ENCODE measurements around the gene PACS2.

The PACS2 gene

DNA sequence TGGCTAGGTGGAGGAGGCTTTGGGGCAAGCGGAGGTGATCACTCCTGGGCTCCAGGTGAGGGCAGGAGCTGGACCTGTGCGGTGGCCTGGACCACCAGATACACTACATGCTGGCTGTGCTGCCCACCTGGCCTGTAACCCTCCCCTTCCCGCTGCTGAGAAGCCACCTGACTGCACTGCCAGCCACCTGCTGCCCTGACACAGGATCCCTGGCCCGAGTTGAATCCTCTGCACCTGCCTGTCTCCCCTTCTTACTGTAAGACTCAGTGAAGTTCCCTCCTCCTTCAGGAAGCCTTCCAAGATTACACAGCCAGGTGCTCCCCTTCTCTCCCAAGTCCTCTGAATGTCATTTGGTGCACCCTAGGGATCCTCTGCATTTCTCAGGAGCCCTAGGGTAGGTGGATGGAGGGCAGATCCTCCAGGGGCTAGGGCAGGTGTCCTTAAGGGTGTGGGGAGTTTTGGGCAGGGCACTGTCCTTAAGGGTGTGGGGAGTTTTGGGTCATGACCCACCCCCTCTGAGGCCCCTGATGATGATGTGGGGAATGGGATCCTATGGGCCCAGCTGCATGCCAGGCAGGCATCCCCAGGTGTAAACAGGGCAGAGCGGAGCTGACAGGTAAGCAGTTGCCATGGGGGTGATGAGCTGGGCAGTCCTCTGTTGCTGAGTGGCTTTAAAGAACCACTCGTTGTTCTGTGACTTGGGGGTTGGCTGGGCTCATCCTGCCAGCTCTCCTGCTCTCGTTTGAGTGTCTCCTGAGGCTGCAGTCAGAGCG lies 98.4 kb downstream of the PACS2 start:
- DNase-seq = no peak

DNA sequence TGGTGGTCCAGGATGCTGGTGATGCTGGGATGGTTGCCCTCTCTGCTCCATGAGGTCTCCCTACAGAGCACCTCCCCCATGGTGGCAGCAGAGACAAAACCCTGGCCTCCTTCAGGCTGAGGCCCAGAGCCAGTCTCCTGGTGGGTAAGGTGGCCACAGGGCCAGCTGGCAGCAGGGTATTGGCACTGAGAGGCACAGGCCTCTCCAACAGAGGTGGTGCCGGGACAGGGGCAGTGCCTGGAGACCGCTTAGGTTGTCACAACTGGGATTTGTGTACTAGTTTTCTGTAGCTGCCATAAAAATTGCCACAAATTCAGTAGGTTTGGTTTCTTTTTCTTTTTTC lies 99.0 kb downstream of the PACS2 start:
- DNase-seq = no peak

GRCh38 chr14:105414456-105415371 lies 100.2 kb downstream of the PACS2 start:
- DNase-seq = no peak

GRCh38 chr14:105415481-105416428 lies 101.2 kb downstream of the PACS2 start:
- no peak for DNase-seq

DNA sequence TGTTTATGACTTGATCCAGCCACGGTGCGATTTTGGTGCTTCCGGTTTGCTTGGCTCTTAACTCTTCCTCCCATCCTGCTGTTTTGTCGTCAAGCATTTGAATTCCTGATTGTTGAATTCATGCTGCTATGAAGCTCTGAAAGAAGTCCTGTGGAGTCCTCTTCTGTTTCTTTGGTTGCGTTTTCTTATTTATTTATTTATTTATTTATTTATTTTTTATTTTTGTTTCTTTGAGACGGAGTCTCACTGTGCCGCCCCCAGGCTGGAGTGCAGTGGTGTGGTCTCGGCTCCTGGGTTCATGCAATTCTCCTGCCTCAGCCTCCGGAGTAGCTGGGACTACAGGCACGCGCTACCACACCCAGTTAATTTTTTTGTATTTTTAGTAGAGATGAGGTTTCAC lies 102.1 kb downstream of the PACS2 start:
- DNase-seq = no peak

DNA sequence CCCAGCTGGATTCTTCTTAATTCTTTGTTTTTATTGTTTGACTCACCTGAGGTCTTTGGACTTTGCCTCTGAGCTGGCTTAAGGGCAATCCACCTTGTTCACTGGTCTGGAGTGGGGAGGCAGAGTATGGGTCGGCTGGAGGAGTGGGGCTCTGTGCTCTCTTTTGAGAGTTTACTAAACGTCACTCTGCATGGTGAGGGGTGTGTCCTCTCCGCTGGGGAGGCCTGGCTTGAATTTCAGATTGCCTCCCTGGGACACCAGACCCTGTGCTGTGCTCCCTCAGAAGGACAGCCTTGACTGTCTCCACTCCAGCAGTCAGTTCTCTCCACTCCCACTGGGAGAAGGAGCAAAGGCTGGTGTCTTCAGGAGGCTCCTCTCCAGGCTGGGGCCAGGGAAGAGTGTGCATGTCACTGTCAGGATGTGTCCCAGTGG lies 103.2 kb downstream of the PACS2 start:
- no peak for DNase-seq

- no peak for DNase-seq
Measured at GRCh38 chr14:105418269-105419194, 104.0 kb downstream of the PACS2 start.

DNA sequence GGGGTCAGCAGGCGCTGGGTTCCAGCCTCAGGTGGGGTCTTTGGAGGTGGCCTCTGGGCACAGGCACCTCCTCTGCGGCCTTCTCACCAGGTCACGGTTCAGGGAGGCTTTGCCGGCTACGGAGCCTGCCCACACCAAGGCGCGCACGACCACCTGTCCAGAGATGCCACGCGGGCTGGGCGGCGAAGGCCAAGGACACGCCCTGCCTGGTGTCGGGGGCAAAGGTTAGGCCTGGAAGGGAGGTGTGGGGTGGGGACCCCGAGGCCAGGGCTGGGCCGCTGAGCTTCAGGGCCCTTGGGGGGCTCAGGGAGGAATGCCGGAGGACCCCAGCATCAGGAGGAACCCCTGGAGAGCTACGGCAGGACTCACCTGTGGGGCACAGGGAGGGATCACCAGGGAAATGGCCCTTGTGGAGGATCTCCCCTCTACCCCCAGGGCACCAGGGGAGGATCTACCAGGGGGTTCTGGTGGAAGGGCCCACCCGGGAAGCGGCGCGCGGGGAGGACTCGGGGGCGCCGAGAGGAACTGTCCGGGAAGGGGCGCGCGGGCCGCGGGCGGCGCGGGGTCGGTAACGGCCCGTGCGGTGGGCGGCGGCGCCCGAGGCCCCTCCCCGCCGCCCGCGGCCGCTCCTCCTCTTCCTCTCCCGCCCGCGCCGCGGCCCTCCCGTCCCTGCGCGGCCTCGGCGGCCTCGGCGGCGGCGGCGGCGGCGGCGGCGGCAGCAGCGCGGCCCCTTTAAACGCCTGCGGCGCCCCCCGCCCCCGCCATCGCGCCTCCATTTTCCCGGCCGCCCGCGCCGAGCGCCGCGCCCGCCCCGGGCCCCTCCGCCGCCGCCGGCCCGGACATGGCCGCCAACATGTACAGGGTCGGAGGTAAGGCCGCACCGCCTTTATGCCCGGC lies 104.9 kb downstream of the PACS2 start, which contains the start of gene MTA1:
Gene MTA1 (plus strand): TSS at position 633 of the 897 bp plus-strand sequence. CDS start 209 bp downstream, at position 842.
- DNase-seq = no peak

DNA sequence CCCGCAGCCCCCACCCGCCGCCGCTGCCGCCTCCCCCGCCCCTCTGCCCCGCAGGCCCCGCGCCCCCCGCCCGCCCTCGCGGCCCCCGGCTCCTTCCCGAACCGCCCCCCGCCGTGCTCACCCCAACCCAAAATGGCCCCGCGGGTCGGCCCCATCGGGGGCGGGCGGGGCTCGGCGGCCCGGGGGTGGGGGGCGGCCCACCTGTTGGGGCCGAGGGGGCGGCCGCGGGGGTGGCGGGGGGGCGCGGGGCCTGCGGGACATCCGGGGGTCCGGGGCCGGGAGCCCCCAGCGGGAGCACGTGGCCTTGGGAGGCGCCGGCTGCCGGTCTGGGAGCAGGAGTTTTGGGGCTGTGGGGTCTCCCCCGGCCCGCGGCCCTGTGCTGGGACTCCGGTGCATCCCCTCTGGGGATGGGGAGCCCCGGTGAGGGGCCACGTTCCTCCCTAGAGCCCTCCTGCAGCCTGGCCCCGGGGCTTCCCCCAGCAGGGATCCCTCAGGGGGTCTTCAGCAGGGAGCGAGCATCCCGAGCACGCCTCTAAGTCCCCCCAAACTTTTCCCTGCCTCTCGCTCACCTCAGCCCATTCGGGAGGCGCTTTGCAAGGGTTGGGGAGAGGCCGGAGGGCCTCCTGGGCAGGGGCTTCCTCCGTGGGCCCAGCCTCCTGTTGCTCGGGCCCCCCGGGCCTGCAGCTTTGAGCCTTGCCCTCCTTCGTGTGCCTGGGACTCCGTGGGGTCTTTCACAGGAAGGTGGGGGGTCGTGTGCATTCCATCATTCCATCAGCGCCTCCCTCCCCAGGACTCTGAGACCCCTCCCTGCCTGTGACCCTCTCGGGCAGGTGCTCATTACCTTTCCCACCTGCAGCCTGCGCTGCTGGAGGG lies 105.8 kb downstream of the PACS2 start:
- DNase-seq = no peak

GRCh38 chr14:105420974-105421674 lies 106.6 kb downstream of the PACS2 start:
- DNase-seq = no peak

- DNase-seq = no peak
Measured at GRCh38 chr14:105421723-105422615, 107.4 kb downstream of the PACS2 start.

DNA sequence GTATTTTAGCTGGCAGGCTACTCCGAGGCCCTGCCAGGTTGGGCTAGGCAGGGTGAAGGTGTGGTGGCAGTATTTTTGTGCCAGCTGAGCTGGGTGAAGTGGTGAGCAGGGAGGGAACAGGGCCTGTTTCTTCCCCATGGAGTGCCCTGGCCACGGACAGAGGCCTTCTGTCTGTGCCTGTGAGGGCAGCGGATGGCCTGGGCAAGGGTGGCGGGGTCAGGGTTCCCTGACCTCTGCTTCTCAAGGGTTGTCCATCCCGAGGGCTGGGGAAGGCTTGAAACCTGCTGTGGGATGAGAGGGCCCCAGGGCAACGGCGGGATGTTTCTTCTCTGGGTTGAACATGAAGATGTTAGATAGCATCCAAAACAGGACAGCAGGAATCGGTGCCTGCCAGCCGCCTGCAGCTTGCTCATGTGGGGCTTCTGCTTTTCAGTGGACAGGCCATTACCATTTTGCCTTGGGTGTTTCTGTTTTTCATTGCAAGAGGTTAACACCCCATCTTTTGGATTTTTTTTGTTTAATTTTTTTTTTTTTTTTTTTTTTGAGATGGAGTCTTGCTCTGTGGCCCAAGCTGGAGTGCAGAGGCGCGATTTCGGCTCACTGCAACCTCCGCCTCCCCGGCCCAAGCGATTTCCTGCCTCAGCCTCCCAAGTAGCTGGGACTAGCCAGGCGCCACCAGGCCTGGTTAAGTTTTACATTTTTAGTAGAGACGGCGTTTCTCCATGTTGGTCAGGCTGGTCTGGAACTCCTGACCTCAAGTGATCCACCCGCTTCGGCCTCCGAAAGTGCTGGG lies 108.3 kb downstream of the PACS2 start:
- DNase-seq = no peak

DNA sequence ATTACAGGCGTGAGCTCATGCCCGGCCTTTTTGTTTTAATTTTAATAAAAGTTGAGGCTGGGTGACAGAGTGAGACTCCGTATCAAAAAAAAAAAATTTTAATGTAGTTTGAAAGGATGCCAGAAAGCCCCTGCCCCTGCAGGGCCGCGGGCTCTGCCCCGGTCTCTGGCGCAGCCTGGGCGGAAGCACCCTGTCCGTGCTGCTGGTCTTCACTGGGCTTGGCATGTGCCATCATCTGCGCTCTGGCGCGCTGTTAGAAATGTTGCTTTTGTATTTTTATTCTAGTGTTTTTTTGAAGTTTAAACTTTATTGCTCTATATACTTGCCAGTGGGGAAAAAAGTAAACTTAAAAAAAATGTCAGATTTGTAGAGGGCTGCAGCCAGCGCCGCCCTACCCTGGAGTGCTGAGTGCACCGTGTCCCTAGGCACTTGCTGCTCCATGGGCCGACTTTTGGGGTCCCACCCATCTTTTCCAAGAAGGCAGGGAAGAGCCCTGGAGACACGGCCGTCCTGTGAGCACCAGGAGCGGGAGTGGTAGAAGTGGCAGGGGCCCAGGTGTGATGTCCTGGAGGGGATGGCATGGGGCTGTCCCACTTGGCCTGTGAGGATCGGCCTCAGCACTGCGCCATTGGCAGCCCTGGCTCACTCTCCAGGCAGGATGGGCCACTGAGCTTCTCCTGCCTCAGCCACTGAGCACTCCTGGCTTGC lies 109.1 kb downstream of the PACS2 start:
- no peak for DNase-seq

GRCh38 chr14:105424861-105425260 lies 110.3 kb downstream of the PACS2 start:
- DNase-seq = no peak

- DNase-seq = no peak
Measured at GRCh38 chr14:105425823-105426247, 111.3 kb downstream of the PACS2 start.
